GM19023 (cell line): ENCODE measurements around the gene SEMA3C.

Experiments used
- ATAC-seq: cut with Tn5 transposase; IDR thresholded peaks from one replicate; pipeline ENCODE4 v1.9.1; 2021; ENCODE audit warnings: mild to moderate bottlenecking, moderate library complexity; ENCODE audit not compliant: unreplicated experiment

Gene SEMA3C

DNA sequence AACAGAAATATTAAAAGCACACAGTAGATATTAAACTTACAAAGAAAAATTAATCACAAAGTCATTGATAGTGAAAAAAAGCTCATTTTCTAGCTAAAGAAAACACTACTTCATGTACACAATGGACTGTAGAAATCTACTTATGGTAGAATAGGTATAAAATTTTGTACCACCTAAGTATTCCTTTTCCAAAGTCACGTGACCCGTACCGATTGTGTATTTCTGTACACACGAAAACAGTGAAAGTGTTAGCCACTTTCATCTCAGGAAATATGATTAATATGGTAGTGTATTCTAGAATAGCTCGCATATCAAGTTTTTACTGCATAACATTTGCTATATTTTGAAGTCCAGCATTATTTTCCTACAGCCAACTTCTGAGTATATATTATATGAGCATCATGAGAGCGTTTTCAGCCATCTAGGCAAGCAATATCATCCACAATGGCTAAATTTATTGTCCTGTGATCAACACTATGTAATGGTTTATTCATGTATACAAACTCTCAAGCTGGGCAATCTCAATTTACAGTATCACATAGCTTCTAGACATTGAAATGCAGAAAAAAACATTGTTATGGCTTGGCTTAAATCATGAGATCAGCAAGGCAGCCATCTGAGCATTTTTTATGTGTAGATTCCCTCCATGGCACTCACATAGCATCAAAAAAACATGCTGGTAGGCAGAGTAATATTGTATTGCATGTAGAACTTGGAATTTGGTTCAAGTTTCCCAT lies 165.7 kb downstream of the SEMA3C start:
- no peak for ATAC-seq

DNA sequence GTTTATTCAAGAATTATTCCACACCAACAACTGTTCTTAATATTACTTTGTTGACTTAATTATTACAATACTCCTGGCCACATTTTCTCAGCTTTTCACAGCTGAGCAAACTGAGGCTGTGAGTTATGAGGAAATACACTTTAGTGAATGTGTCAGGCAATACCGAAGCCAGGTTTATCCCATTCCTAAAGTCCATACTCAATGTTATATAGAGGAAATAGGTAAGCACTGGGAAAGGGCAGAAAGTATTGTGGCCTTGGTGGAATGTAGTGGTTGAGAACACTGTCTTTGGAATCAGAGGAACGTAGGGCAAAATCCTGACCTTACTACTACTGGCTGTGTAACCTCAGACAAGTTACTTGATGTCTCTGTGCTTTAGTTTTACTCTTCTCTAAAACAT lies 169.6 kb downstream of the SEMA3C start:
- no peak for ATAC-seq

DNA sequence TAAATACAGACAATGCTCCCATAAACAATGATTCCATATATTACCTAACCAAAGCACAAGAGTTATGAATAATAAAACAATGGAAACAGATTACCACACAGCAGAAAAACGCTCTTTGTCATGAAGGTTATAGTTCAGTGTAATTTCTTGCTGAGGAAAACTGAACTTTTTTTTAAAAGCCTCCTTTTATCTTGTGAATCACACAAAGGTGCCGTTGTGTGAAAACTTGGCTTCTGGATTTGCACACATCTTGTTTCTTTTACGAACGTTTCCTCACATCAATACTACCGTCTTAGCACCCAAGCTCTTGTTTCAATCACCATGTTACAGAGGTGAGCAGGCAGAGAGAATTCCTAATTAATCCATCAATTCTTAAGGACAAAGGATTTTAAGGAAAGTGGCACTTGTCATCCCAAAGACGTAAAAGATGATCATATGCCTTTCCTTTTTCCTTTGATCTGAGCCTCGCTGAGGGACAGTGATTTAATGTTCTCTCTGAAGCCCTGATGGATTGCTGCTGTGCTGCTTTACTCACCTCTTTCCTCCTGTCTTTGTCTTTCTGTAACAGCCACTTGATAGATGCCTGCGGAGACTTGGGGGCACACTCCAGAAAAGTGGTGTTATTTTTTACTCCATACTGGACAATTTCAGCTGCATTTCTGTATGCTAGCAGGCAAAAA lies 170.3 kb downstream of the SEMA3C start:
- no peak for ATAC-seq

DNA sequence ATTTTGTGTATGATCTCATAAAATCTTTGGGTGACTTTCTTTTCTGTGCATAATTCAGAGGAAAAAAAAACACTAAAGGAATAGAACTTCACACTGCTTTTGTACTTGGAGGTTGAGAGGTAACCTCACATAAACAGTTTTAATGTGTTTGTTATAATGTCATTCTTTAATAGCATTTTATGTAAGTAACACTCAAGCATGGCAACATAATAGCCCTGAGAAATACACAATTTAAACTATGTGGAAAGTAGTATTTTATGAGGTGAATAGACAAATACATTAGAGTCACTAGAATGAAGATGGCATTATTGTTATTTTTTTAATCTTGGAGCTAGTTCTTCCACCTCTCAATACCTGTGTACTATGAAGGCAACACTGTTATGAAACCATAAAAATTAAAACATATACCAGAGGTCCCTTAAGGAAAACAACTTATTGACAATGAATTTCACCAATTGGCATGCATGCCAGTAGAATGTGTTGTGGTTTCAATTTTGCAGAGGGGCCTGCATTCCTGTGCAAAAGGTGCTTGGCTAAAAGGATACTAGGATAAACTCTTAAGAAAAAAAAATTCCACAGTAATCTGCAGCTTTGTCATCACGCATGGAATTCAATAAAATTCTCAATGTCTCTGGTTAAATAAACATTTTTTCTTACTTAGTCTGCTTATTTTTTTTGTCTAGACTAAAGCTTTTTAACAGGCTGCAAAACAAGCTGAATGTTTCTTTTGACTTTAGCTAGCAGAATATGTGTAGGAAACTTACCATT lies 177.9 kb downstream of the SEMA3C start:
- ATAC-seq, result no peak

DNA sequence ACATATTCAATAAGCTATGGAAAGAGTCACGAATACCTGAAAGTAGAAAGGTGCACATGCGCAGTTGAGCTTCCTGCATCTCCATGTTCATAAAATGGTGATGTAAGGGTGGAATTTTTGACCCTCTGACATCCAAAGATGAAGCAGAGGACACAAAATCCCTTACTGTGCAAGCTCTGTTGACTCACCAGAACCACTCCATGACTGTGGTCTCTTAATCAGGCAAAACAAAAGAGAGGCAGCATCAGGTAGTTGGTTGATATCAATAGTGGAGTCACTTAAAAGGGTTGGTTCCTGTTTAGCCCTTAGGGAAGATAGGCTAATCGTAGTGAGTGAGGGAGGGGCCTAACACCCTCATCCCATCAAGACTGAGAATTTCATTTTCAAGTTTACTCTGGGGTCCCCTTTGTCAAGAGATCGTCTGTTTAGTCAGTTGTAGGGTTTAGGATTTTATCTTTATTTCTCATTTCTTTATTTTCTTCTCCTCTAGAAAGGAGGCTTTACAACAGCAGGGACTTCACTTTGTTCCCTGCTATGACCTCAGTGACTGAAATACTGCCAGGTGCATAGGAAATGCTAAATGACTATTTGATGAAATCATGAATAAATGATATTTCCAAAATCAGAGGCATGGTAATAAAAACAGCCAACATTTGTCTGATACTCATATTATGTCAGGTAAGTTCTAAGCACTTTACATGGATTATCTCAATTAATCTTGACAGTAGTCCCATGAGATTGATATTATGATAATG lies 182.3 kb downstream of the SEMA3C start:
- no peak for ATAC-seq

DNA sequence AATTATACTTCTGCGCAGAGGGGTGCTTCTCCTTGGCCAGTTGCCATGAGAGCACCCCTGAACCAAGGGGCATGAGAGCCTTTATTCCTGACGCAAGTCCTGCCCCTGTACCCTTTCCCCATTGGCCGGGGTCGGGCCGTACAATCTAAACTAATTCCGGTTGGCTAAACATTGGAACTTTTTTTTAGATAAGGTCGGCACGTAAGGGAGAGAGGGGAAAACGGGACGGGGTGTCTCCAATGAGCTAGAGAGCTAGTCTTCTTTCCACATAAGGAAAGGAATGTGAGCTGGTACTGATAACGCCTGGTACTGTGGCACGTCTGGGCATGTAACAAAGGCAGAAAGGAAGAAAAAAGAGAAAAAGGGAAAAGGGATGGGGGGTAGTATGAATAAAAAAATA lies 183.5 kb downstream of the SEMA3C start:
- ATAC-seq, result no peak

DNA sequence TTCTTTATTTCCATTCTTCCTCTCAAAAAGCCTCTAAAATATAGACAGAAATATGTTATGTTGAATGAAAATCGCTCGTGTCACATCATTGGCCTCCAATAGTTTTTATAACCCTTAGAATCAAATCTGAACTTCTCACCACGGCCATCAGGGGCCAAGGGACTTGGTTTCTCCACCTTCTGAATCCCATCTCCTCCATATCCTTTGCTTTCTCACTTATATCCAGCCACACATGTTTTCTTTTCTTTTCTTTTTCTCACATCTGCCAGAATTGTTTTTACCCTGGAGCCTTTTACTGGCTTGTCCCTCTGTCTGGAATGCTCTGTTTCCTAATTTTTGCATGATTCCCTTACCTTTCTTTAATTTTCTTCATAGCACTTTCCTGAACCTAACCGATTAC lies 184.8 kb downstream of the SEMA3C start:
- ATAC-seq, result no peak

DNA sequence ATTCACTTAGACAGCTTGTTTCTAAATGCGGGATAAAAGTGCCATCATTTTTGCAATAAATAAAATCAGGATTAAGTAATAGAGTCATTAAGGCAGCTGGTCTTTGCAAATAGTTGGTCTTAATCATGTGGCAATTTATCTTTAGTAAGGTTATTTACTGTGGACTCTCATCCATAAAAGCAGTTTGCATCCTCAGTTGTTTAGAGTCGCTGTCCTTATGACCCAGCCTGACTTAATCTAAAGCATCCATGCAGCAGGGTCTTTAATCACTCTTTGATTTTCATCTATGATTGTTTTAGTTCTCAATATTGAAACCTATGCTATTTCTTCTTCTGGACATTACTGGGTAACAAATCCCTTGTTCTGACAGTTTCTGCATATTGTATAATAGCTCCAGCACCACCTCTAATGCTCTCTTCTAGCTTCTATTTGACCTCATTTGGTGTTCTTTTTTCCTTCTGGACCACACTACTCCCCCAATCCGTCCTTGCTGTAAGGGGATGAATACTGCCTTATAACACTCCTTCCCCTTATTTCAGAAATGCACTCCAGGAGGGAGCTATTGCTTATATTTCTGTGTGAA lies 185.4 kb downstream of the SEMA3C start:
- no peak for ATAC-seq

DNA sequence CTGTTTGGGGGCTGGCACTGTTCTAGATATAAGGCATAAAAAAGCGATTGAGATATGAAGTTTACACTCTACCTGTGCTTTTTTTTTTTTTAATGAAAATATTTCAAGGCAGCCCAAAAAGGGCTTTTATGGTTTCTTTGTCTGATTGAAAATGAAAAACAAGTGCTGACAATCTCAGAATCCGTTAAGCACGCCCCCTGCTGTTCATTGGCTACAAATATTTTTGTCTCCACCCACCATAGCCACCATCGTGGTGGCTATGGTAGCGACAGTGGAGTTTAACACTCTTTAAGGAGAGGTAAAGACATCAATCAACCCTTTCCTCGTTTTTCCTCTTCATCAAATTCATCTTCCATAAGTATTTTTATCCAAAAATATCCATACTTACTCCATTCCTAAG lies 186.2 kb downstream of the SEMA3C start:
- no peak for ATAC-seq

DNA sequence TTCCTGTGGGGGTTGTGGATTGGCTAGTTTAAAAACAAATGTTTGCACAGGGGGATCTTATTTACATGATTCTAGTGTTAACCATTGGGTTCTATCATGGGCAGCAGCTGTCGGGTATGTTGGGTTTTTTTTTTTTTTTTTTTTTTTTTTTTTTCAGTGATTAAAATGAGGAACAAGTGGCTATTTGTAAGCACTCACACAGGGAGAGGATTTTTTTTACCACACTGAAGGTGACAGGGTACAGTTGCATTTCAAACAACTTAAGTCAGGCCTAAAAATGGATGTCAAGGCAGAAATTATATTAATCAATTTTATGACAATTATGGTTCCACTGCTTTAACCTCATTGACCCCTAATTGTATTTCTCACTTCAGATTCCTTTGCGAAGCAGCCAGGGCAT lies 187.6 kb downstream of the SEMA3C start:
- ATAC-seq, result no peak

DNA sequence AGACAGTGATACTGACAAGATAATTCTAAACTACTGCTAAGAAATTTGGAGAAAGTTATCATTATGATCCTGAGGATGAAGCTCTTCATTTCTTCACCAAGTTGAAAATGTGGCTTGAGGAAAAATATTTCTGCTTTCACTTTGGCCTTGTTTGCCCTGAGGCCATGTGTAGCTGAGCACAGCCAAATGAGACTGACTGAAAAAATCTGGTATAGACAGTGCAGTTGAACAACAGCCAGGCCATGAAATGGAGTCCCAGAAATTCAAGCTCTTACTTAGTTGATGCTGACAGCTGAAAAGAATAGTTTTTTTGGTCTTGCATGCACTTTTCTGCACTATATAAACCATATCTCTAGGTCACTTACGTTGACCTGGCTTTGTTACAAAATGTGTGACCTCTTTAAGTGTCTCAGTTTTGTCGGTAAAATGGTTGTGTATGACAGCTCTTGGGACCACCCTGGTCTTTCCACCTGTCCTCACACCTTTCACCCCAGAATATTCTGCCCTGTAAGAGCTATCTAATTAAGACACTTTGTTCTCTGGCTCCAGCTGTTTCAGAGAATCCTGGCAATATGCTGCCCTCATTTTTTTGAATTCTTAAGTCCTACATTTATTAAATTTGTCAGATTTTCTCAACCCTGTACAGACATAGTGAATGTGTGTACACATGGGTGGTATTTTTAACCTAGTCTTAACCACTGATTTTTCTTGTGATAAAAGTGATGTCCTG lies 189.1 kb downstream of the SEMA3C start:
- no peak for ATAC-seq

DNA sequence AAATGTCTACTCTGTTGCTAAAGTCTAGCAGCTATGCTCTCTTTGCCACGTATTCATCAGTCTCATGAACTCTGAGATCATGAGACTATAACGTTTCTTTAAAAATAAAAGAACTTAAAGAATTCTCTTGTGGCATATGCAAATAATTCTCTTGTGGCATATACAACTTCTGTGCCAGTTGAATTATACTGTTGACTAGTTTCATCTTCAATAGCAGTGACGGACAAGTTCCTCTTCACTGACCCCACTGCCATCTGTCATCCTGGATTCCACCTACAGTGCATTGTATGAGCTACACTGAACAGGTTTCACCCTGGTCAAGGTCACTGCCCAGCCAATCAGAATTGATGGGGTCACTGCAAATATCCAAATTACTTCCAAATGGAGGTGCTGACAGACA lies 192.2 kb downstream of the SEMA3C start:
- ATAC-seq, result no peak

DNA sequence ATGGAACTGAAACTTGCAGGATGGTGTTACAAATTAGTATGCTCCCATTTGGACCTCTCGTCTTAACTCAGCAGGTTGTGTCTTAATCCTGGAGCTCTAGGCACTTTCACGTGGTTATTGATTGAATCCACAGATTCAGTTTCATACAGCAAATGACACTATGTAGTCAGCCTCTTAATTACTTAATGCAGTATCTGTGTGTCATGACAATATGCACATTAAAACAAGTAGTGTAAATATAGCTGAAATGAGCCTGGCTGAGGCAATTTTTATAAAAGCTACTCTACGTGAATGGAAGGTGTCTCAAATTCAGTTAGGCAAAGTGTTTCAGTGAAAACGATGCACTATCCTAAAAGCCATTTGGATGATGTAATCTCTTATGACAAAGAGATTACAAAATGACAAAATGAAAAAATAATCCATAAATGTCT lies 193.7 kb downstream of the SEMA3C start:
- no peak for ATAC-seq

DNA sequence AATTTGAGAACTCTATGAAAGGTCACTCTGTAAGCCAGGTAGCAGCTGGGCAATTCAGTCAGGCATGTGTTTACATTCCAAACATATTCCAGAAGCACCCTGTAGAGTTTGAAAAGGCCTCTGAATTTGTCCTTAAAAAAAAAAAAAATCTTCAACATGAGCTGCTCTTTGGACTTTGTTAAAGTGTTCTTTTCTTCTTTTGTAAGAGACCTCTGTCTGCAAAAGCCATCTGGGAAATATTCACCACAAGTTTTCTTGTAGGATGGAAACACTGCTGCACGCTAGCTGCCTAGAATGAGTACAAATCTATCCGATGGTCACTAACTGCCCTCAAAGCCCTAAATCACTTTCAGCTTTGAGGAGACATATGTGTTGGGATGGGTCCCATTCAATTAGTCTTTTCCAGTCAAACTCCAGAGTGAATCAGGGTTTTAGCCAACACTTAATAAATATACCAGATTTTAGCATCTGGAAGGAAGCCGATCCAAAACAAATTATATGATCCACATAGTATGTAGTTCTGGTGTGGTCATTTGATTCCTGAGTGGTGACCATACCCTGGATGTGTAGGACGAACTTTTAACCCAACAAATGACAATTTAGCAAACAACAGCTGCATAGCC lies 194.5 kb downstream of the SEMA3C start:
- no peak for ATAC-seq

DNA sequence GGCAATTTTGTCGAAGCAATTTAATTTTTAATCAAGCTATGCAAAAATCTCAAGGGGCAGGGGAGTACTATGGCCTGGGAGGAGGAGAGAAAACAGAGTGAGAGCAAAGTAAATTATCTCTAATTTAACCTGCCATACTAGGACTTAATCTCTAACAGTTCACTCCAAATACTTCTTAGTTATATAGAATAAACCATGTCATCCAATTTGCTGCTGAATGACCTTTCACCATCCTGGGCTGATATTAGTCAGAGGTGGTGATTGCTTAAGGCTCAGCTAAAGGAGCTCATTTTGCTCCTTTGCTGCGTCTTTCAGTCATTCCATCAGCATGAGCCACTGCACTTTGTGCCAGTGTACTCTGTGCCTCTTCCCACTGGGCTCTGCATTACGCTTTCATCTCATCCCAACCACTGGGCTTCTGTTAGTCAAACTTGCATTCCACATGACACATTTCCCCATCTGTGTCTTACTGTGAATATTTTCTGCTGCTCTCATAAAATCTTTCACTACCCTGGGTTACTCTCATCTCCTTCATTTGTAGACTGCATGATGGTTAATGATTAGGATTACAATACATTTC lies 196.1 kb downstream of the SEMA3C start:
- ATAC-seq, result no peak

DNA sequence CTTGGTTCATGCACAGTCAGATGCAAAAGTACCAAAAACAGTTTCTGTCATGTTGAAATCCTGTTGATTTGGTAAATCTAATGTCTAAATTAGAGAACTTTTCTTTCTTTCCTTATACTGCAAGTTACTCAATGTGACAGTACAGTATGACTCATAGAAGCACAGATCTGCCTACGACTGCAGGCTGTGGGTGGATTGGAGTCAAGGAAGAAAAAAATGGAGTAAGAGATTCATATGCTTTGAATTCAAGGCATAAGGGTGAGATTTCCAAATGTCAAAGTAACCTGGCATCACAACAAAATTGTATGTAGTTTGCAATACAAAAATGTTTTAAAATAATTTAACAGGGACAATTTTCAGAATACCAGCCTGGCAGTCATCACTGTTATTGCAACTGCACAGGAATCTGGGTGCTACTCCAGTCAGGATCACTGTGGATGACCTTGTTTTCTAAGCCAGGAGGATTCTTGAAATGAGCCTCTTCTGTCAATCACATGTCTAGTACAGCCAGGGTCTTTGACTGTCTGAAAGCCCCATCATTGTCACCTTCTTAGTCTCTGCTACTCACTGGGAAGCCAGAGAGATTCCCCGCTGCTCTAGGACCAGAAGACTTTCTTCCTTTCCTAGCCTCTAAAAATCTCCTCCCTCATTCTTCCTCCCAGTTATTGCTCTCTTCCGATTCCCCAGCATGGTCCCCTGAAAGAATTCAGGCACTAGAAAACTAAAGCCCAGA lies 196.8 kb downstream of the SEMA3C start:
- ATAC-seq, result no peak

DNA sequence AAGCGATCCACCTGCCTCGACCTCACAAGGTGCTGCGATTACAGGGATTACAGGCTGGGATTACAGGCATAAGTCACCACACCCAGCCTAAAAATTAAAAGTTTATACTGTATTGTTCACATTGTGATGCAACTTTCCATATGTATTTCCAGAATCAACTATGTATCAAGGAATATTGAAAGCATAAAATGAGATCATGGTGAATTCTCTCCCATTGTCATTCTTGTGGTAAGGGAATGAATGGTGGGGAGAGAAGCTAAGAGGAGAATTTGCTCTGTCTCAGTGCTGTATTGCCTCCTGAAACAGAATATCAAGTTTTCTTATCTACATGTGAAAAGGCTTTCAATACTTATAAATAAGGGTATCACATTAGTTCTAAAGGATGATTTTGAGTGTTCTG lies 198.7 kb downstream of the SEMA3C start:
- ATAC-seq, result no peak

DNA sequence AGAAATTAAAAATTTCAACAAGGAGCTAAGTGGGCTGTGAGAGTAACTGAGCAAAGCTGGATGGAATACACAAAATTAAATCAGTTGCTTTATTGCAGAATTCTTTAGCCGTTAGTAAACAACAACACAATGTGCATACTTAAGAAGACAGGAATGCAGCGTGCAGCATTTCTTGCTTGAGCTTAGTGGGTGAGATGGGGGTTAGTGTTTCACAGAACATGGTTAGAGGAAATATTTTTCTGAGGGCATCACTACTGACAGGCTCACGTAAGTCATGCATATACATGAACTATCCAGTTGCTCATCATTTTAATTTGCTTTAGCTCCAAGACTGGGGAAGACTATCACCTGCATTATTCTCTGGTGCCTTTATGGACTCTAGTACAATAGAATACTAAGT lies 199.6 kb downstream of the SEMA3C start:
- no peak for ATAC-seq

DNA sequence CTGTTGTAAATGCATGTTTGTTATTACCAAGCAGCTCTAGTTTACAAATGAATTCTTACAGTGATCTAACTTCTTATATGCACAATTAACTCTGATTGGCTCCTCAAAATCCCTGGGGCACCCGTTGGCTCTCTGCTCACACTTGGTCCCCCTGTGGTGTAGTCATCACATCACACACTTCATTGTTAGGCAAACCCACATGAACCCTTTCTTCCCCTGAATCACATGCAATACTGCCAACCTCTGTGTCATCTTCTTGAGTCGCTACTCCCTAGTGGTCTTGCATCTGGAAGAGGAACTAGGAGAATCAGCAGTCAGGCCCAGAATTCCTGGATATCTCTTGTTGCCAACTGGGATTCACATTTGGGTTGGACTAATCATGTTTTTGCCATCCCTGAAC lies 207.3 kb downstream of the SEMA3C start:
- ATAC-seq, result no peak
